Measurements from ENCODE around the gene GPR108. TPM values are rescaled to one million over a fixed set of nuclear protein-coding genes. Genes with fewer than 3 reads are reported as not detected.

Gene GPR108
- total and polyA plus RNA-seq, 2 of the 8 experiments (the other 6 are each of a cell fraction or from before 2014, with no cell fraction given) = 34.9 to 46.0 TPM

DNA sequence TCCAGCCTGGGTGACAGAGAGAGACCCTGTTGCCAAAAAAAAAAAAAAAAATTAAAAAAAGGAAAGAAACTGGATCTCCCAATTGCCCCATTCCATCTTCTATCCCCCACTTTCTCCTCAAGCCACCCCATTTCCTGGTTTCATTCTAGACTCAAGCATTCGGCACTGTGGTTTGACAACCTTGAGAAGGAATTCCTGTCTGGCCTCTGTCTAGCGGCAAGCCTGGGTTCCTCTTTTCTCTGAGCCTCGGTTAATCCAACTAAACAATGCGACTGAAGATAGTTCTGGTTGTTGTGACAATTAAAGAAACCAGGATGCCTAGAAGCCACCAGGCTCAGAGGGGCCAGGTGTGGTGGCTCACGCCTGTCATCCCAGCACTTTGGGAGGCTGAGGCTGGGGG, 13.6 kb downstream of the GPR108 start:
- no peak overlapping the region for H4K91ac ChIP-seq (replicated peaks; ENCODE audit: insufficient read length, low read length)
- TF ChIP-seq, protein P1, sequence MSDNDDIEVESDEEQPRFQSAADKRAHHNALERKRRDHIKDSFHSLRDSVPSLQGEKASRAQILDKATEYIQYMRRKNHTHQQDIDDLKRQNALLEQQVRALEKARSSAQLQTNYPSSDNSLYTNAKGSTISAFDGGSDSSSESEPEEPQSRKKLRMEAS (IDR thresholded peaks at IDR 0.05) = no peak
- TF ChIP-seq USF2 (IDR thresholded peaks at IDR 0.05; ENCODE audit: low read length) (no peak), SP4 (IDR thresholded peaks at IDR 0.05; ENCODE audit: low read length) (no peak), TEAD4 (IDR thresholded peaks at IDR 0.05; ENCODE audit: low read depth, low read length) (no peak), FOSL1 (IDR thresholded peaks at IDR 0.05; ENCODE audit: insufficient read depth, low read depth, low read length) (no peak), CEBPB (IDR thresholded peaks at IDR 0.05; ENCODE audit: low read depth, low read length) (no peak), CBX8 (IDR thresholded peaks at IDR 0.05; ENCODE audit: borderline replicate concordance, low read depth, low read length) (no peak), ASH2L (IDR thresholded peaks at IDR 0.05; ENCODE audit: low read length) (no peak), MAFK (IDR thresholded peaks at IDR 0.05; ENCODE audit: low read depth, low read length) (no peak), KDM4A (IDR thresholded peaks at IDR 0.05; ENCODE audit: low read depth, low read length, severe bottlenecking) (no peak), BCL11A (IDR thresholded peaks at IDR 0.05; ENCODE audit: low read depth in 2 of 2, low read length in 2 of 2) (no peak)
- TF ChIP-seq, protein P2, sequence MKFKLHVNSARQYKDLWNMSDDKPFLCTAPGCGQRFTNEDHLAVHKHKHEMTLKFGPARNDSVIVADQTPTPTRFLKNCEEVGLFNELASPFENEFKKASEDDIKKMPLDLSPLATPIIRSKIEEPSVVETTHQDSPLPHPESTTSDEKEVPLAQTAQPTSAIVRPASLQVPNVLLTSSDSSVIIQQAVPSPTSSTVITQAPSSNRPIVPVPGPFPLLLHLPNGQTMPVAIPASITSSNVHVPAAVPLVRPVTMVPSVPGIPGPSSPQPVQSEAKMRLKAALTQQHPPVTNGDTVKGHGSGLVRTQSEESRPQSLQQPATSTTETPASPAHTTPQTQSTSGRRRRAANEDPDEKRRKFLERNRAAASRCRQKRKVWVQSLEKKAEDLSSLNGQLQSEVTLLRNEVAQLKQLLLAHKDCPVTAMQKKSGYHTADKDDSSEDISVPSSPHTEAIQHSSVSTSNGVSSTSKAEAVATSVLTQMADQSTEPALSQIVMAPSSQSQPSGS (IDR thresholded peaks at IDR 0.05; ENCODE audit: low read length) = no peak

More for the DNA sequence above, 13.6 kb downstream of the GPR108 start:
- ChIA-PET CTCF (ENCODE audit: partially characterized antibody) (interaction anchor here (1.8 to 7.2 kb wide), 2 partner anchors 13 to 172 kb away, joined by 4 to 31 read pairs; partner anchors contain the start of gene GPR108), POLR2A (ENCODE audit: partially characterized antibody) (interaction anchor here (1.1 to 3.6 kb wide), 2 partner anchors 9 to 12 kb away, joined by 3 to 14 read pairs; partner anchors contain the start of gene GPR108)
- Histone ChIP-seq H2BK15ac (ENCODE audit: low read length) (no peak overlapping the region), H3K4me3 (ENCODE audit: extremely low read depth in 1 of 4, insufficient read depth in 2 of 4, low read depth in 3 of 4, low read length in 4 of 4) (no peak overlapping the region), H3K79me1 (ENCODE audit: low read depth, low read length) (no peaks in the 10 kb centered on the region), H2AFZ (ENCODE audit: low read length) (no peak overlapping the region), H3K4me1 (replicated peaks in 1 of 4; ENCODE audit: control insufficient read depth in 3 of 4, insufficient read depth in 4 of 4, low read length in 3 of 4) (peaks cover 0 to 8% (median 3%) of the 10 kb centered on the region in 4 experiments; a peak in 3 of 7 replicates), H2BK20ac (ENCODE audit: low read length) (no peak overlapping the region), H3K9me3 (ENCODE audit: insufficient read depth in 2 of 2, low read depth in 1 of 2, low read length in 1 of 2) (no peaks in the 10 kb centered on the region), H2AK5ac (ENCODE audit: low read depth, low read length) (no peak overlapping the region), H3K36me3 (ENCODE audit: control insufficient read depth in 2 of 4, insufficient read depth in 4 of 4, low read length in 3 of 4) (no peaks in the 10 kb centered on the region), H3K56ac (replicated peaks; ENCODE audit: insufficient read length, low read depth, low read length) (no peak overlapping the region), H3K18ac (ENCODE audit: extremely low read depth, low read length) (no peak overlapping the region), H2BK5ac (ENCODE audit: low read depth, low read length) (no peak overlapping the region), H2BK120ac (replicated peaks; ENCODE audit: low read depth, low read length) (no peak overlapping the region), H2BK12ac (ENCODE audit: low read depth, low read length) (no peak overlapping the region), H3K23me2 (ENCODE audit: low read depth, low read length) (peaks cover 4% of the 10 kb centered on the region; the same call in 1 of the 2 replicates), H3K27ac (ENCODE audit: low read depth, low read length) (no peak overlapping the region), H3K4ac (replicated peaks; ENCODE audit: insufficient read length, low read depth, low read length) (peak overlapping the region; percentile 81), H4K20me1 (replicated peaks in 1 of 2; ENCODE audit: control insufficient read depth in 1 of 2, insufficient read depth in 2 of 2, low read length in 2 of 2) (no peaks in the 10 kb centered on the region), H3K27me3 (replicated peaks in 1 of 4; ENCODE audit: control insufficient read depth in 3 of 4, extremely low read depth in 1 of 4, insufficient read depth in 3 of 4, low read length in 3 of 4) (no peaks in the 10 kb centered on the region), H4K8ac (ENCODE audit: extremely low read depth, insufficient read depth, low read length) (no peak overlapping the region), H3K4me2 (ENCODE audit: insufficient read depth in 1 of 2, low read depth in 2 of 2, low read length in 2 of 2) (no peak overlapping the region), H3K23ac (ENCODE audit: insufficient read length) (no peak overlapping the region), H3K9ac (replicated peaks in 1 of 4; ENCODE audit: extremely low read depth in 1 of 4, low read depth in 3 of 4, low read length in 3 of 4) (no peak overlapping the region), H3K79me2 (ENCODE audit: control insufficient read depth in 1 of 2, insufficient read depth in 2 of 2, low read length in 2 of 2) (no peaks in the 10 kb centered on the region), H4K5ac (ENCODE audit: insufficient read length, low read depth, low read length) (no peak overlapping the region), H3K14ac (ENCODE audit: insufficient read length) (no peak overlapping the region)
- DNase-seq (ENCODE audit: low read depth in 1 of 2, low spot score in 2 of 2) = no peak
- WGBS, 2 experiments (ENCODE audit: extremely low coverage in 1 of 2, insufficient coverage in 1 of 2, insufficient read length in 1 of 2, insufficient replicate concordance in 2 of 2, low coverage in 1 of 2, low lambda C conversion rate in 2 of 2, missing lambda C conversion rate in 1 of 2) = 87% methylated on average over 5 of the region's 5 CpGs; no CpG with 5 or more reads in 1 of the 2 experiments
- no peak for FAIRE-seq
